Ammon's horn (tissue), 1 donor: Measurements from ENCODE around the gene ZNF174.

ENCODE experiments used
- DNase-seq: peaks from one replicate; pipeline ENCODE4 v3.0.0-alpha.2; 2016; ENCODE audit warnings: low spot score

Gene ZNF174

GRCh38 chr16:3443108-3444031 lies 42.4 kb downstream of the ZNF174 start, which contains the start of the genes NAA60 and ZNF597:
TSS of gene NAA60 (plus strand) at chr16:3443680. CDS start at chr16:3476228, 32,548 bp downstream.
TSS of gene ZNF597 (minus strand) at chr16:3443504. CDS start at chr16:3443153, 351 bp downstream.
- DNase-seq, result peak; percentile 92

GRCh38 chr16:3444032-3444388 lies 43.0 kb downstream of the ZNF174 start:
- DNase-seq, result peak; percentile 52

- DNase-seq, result no peak
Measured at GRCh38 chr16:3454093-3454492, 53.1 kb downstream of the ZNF174 start.

GRCh38 chr16:3454631-3455147 lies 53.7 kb downstream of the ZNF174 start:
- DNase-seq, result no peak

DNA sequence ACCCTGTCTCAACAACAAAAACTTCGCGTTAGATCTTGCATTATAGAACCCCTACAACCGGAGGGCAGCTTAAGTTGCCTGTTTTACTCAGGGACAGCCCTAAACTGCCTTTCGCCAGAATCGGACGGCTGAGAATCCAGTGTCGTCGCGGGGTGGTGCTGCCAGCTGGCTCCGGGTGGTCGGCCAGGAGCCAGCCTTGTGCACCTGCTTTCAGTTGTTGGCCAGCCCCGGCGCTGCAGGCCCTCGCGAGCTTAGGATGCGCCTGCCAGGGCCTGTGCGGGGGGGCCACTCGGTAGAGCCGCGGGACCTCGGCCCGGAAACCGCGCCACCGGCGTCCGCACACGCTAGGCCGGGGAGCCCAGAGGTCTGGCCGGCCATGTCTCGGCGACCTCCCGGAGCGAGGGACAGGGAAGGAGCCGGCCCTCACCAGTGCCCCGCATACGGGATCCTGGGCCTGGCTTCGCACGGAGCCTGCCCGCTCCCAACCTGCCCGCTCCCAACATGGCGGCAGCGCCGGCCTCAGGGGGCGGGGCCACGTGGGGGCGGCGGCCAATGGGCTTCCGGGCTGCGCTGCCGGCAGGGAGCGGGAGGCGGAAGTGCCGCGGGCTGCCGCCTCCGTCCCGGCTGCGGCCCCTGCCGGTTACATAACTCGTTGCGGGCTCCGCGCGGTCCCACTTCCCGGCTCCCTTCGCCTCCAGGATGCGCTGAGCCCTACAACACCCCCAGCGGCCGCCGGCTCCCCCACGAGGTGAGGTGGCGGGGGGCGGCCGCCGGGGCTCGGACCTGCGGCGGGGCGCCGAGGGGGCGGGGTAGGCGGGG lies 56.6 kb downstream of the ZNF174 start:
- peak; percentile 92 for DNase-seq

- no peak for DNase-seq
Measured at GRCh38 chr16:3458278-3458851, 57.4 kb downstream of the ZNF174 start.

DNA sequence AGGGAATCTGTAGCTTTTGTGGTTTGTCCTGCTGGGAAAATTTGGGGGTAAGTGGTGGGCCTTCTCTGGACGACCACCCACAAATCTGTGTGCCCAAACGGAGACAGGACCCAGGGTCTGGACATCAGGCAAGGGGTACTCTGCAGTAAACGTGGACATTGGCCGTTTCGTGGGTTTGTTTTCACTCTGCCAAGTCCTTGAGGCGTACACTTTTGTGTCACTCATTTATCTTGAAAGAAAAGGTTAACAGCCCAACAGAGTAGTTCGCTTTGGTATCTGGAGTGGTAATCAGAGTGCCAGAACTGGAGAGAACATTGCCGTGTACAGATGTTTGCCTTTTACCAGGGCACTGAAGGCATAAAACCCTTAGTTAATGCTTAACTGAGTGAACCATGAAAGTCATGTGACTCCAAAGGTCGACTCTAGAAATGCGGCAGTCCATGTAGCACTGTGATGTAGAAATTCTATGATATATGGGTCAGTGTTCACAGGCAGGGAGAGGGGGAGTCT lies 57.9 kb downstream of the ZNF174 start:
- DNase-seq, result no peak
